GM04503 (cell line): ENCODE results near the gene ALOX12B.
"Not testable (repeated sequence)": the region's sequence is repeated elsewhere in the genome, so short reads cannot be mapped to it uniquely, and the experiment has no call there.

Experiments used
- DNase-seq: peaks from one replicate; pipeline ENCODE4 v3.0.0-alpha.2; 2012; ENCODE audit warnings: low read depth

Gene ALOX12B

DNA sequence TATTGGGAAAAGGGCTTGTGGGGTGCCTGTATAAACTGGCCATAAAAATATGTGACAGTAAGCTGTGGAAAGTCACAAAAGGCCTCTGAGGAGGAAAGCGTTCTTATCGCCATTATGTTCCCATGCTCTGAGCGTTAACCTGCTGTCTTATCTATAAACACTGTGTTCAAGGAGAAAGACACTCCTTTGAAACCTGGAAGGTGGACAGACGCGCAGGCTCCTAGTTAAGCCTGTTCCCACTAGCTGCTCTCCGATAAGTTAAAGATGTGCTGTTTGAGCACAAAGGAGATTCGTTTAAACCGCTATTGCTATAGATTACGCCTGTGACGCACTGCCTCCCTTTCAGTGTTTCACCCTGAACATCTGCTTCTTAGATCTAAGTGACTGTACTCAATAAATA is 5.2 kb downstream of the ALOX12B start:
- DNase-seq, result no peak

DNA sequence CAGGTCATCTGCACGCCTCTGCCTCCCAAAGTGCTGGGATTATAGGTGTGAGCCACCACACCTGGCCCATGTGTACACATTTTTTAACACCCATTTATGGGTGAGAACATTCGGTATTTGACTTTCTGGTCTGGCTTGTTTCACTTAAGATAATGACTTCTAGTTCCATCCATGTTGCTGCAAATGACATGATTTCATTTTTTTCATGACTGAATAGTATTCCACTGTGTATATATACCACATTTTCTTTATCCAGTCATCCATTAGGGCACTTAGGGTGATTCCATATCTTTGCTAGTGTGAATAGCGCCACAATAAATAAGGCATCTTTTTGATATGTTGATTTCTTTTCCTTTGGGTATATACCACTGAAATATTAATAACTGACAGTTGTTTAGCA is 5.6 kb downstream of the ALOX12B start:
- no peak for DNase-seq

GRCh38 chr17:8080799-8081219 is 6.7 kb downstream of the ALOX12B start:
- DNase-seq, result no peak

- DNase-seq, result no peak
These were observed 7.2 kb downstream of the ALOX12B start for GRCh38 chr17:8080208-8080798.

- DNase-seq, result no peak
These were observed 8.0 kb downstream of the ALOX12B start for GRCh38 chr17:8079291-8080207.

DNA sequence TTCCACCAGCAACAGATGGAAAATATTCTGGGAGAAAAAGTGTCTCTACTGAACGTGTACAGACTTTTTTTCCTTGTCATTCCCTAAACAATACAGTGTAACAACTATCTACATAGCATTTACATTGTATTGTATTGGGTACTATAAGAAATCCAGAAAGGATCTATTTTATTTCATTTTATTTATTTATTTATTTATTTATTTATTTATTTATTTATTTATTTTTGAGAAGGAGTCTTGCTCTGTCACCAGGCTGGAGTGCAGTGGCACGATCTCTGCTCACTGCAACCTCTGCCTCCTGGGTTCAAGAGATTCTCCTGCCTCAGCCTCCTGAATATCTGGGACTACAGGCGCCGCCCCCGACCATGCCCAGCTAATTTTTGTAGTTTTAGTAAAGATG is 9.6 kb downstream of the ALOX12B start:
- not testable (repeated sequence) for DNase-seq

DNA sequence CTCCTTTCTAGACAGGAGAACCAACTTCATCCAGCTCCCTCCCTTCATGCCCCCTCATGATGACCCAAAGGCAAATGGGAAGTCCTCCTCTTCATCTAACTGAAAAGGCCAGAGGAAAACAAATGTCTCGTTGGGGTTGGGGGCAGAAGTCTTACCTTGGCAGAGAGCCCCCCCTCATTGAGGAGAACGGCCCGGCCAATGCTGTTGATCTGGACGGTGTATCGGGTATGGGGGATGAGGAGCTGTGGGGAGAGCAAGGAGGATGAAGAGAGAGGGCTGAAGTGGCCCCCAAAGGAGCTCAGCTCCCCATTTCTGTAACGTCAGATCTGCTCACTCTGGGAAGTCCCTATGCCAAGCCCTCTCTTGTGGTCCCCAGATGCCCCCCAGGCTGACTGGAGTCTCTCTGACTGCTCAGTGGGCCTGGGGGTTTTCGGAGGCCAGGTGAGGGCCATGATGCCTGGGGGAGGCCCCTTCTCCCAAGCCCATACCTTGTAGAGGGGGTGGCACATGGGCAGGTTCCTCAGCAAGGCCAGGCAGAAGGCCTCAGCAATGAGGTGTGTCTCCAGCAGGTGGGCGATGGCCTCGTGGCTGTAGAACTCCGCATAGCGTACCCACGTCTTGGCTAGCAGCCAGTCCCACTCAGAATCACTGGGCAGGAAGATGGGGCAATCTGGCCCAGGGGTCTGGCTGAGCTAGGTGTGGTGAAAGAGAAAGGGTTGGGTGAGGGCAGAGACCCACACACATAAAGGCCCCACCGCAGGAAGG is 10.8 kb downstream of the ALOX12B start:
- DNase-seq, result no peak

DNA sequence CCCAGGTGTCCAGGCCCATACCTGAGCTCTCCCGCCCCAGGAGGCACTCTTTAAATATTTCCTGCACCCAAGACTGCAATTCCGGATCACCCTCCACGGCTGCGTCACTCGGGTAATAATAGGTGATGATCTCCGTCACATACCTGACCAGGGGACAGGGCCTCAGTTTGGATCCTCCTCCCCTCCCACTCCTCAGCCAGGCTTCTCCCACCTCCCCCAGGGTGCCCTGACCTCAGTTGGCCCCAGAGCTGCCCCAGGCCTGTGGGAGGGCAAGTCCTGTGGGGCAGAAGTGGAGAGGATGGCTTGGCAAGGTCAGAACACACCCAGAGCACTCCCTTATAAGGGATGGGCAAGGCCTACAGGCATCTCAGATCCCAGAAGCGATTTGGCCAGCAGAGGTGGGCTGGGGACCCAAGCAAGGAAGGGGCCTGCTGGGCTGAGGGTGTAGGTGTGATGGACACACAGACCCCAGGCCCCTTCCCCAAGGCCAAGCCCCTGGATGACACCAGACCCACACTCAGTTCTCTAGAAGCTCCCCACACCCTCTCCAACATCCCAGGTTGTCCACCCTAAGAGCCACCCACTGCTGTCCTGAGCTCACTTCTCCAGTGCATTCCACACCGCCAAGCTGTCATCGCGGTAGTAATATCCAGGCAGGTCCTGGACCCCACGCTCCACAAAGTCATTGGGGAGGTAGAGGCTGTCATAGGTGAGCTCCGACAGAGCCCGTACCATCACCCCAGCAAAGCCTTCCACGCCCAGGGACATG is 11.8 kb downstream of the ALOX12B start:
- DNase-seq, result no peak

DNA sequence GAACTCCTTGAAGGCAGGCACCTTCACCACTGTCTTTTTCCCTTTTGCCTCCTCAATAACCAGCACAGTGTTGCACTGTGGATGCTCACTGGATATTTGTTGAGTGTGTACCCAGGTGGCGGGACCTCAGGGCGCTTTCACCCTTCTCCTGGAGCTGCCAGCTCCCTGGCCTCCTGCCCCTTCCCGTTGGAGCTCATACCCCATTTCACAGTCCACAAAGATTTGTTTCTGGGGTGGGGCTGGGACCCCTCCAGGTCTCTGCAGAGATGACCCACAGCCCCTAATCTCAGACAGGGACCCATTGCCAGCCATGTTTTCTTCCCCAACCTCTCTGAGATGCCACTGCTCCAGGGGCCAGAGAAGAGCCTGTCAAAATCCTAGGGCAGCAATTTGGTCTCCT is 12.4 kb downstream of the ALOX12B start:
- no peak for DNase-seq

DNA sequence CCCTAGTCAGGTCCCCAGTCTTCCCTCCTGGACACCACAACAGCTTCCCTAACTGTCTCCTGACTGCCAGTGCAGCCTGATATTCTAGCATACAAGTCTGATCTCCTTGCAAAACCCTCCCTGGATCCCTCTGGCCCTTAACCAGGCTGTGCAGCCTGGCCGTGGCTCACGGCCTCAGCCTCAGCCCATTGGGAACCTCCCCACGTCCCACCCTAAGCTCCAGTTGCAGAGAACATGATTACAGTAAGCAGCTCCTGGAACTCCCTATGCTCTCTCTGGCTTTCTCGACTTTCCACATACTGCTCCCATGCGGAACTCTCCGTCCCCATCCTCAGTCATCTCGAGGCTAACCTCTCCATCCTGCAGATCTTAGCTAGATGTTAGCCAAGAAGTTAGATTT is 13.0 kb downstream of the ALOX12B start:
- no peak for DNase-seq

DNA sequence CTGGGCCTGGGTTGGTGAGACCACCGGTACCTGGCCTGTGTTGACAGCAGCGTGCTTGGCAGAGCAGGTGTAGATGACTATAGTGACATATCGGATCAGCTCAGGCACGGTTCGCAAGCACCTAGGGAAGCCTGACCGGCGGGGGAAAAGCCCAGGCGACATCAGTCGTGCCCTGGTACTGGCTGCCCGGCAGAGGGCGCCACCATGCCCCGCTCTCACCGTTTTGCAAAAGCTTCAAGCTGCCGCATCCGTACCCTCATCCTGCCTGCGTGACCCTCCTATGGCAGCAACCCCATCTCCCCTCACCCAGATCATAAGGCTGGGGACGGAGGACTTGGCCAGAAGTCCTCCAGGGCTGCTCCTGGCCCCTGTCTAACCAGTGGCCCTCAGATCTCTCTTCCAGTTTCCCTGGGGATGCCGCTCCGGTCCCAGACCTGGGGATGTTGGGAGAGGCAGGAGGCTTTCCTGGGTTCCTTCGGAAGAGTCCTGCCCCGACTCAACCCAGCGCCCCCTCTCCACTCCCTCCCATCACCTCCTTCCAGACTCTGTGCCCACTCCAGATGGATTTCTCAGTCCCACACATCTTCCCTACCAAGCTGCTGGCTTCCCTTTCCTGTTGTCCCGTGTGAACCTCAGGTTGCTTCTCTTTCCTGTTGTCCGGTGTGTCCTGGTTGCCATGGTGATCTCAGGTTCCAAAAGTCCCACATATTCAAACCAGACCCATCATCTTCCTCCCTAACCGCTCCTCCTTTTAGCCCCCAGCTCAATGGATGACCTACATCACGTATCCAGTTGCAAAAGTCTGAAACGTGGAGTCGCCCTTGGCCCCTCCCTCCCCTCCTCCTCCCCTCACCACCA is 13.7 kb downstream of the ALOX12B start:
- DNase-seq, result no peak

DNA sequence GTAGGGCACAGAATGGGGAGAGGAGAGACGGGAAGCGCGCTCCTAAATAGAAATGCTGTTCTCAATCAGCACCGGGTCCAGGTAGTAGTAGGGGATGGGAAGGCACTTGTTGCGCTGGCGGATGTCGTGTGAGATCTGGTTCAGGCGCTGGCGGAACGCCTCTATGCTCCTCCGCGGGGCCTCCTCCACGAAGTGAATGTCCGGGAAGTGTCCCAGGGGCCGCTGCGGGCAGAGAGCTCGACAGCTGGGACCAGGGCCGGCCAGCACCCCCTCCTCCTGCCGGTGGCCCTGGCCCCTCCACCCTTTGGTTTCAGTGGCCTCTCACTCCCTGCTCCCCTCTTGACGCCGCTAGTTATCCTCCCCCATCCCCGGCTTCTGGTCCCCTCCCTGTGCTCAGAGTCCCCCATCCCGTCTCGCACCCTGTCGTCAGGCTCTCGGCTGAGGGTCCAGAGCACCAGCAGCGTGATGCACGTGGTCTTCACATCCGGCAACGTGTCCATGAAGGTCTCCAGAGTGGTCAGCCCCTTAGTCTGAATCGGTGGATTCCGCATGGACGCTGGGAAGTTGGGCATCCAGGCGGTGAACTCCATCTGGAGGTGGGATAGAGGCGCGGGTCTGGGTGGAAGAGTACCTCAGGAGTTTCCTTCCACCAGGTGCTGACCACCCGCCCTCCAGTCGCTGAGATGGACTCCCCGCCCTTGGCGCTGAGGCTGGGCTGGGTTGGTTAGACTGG is 14.6 kb downstream of the ALOX12B start:
- DNase-seq, result no peak

GRCh38 chr17:8072341-8072728 is 15.2 kb downstream of the ALOX12B start:
- no peak for DNase-seq

DNA sequence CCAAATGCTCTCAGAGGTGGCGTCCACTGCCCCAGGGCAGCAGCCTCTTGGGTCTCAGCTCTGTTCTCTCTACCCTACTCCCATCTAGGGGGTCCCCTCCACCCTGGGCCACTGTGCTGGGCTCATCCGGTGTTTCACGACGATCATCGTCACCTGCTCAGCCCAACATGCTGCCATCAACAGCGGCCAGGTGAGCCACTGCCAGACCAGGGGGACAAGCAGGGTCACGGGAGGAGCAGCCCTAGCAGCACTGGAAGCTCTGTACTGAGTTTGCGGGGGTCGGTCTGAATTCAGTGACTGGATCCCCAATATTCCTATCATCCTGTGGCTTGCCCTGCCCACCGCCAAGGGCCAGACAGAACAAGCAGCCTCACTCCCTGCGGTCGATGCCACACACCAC is 16.0 kb downstream of the ALOX12B start:
- no peak for DNase-seq

GRCh38 chr17:8069587-8069860 is 18.0 kb downstream of the ALOX12B start:
- no peak for DNase-seq

DNA sequence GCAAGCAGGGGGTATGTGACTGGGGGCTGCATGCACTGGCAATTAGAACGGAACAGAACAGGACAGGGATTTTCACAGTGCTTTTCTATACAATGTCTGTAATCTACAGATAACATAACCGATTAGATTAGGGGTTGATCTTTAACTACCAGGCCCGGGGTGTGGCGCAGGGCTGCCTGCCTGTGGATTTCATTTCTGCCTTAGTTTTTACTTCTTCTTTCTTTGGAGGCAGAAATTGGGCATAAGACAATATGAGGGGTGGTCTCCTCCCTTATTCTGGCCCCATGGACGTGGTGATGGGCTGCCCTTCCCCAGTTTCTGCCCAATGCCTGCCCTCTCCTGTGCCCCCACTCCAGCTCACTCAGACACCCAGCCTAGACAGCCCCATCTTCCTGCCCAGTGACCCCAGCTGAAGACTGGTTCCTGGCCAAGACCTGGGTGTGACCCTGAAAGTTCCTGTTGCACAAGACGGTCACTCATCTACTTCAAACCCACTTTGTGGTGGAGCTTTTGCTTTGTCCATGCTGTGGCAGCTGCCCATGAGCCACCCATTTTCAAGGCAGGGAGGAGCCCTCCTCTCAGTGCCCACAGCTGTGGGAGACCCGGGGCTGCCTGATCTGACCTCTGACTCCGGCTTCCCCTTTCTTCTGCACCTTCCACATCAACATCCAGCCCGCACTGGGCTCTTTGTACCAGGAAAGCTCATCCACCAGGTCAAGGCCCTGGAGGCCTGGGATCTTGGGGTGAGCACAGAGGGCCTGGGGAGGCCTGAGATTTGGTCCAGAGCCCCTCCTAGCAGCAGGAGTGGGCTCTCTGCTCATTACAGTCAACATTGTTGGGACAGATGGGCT is 18.6 kb downstream of the ALOX12B start:
- no peak for DNase-seq

GRCh38 chr17:8067806-8068205 is 19.7 kb downstream of the ALOX12B start:
- no peak for DNase-seq

- no peak for DNase-seq
These were observed 20.4 kb downstream of the ALOX12B start for GRCh38 chr17:8066841-8067775.
